CD14-positive monocyte (primary cell): ENCODE results near the gene CNGA3. TPM values are rescaled to one million over a fixed set of nuclear protein-coding genes. Genes with fewer than 3 reads are reported as not detected.

Source experiments
- DNase-seq, 3 donors: peaks; one replicate each; pipeline ENCODE4 v3.0.0-alpha.2; 2011 to 2022
- H2AFZ ChIP-seq: 2 replicates; pipeline ENCODE4 v1.6.0; 2012; ENCODE audit warnings: mild to moderate bottlenecking, low read depth, low read length, inconsistent platforms; ENCODE audit not compliant: insufficient read depth, poor library complexity, severe bottlenecking
- H3K27ac ChIP-seq, 2 donors: 1 replicate in 1 of 2; 2 replicates in 1 of 2; pipeline ENCODE4 v1.5.1; 2012 to 2013; ENCODE audit warnings: low read length in 2 of 2, control low read depth in 1 of 2, inconsistent platforms in 1 of 2, low read depth in 1 of 2, mild to moderate bottlenecking in 1 of 2
- H3K27me3 ChIP-seq, 2 donors: one replicate each; pipeline versions ENCODE4 v1.6.0 to v1.6.1; 2011 to 2013; ENCODE audit warnings: low read length in 2 of 2; ENCODE audit not compliant: control insufficient read depth in 2 of 2, insufficient read depth in 2 of 2
- H3K36me3 ChIP-seq, 2 donors: replicated peaks in 1 of 2; 1 replicate in 1 of 2; 2 replicates in 1 of 2; pipeline versions ENCODE4 v1.5.1 to v1.6.1; 2012 to 2013; ENCODE audit warnings: low read length in 2 of 2, control low read depth in 1 of 2, inconsistent platforms in 1 of 2, mild to moderate bottlenecking in 1 of 2; ENCODE audit not compliant: insufficient read depth in 2 of 2, control insufficient read depth in 1 of 2
- H3K4me1 ChIP-seq, 2 donors: 1 replicate in 1 of 2; 2 replicates in 1 of 2; pipeline versions ENCODE4 v1.5.1 to v1.6.1; 2012 to 2013; ENCODE audit warnings: low read length in 2 of 2, control low read depth in 1 of 2, inconsistent platforms in 1 of 2, mild to moderate bottlenecking in 1 of 2, moderate library complexity in 1 of 2; ENCODE audit not compliant: insufficient read depth in 2 of 2, control insufficient read depth in 1 of 2
- H3K4me2 ChIP-seq: replicated peaks from 2 replicates; pipeline ENCODE3; 2012; ENCODE audit warnings: low read length, moderate library complexity, mild to moderate bottlenecking; ENCODE audit not compliant: poor library complexity, severe bottlenecking; ENCODE audit errors: extremely low read depth
- H3K4me3 ChIP-seq, 3 experiments: fragments of 200-600 bp in 1 of 3; sonication (generic) in 1 of 3; replicated peaks in 1 of 3; 1 replicate in 2 of 3; 2 replicates in 1 of 3; pipeline ENCODE4 v1.5.1; 2011 to 2013; ENCODE audit warnings: low read length in 3 of 3, mild to moderate bottlenecking in 3 of 3, control low read depth in 2 of 3, low read depth in 2 of 3, inconsistent platforms in 1 of 3, moderate library complexity in 1 of 3
- H3K79me2 ChIP-seq: 2 replicates; pipeline ENCODE4 v1.6.0; 2012; ENCODE audit warnings: mild to moderate bottlenecking, control low read depth, inconsistent platforms, low read length, moderate library complexity; ENCODE audit not compliant: insufficient read depth
- H3K9ac ChIP-seq: 2 replicates; pipeline ENCODE4 v1.6.0; 2017; ENCODE audit warnings: low read length, mild to moderate bottlenecking; ENCODE audit not compliant: insufficient read depth, poor library complexity, severe bottlenecking
- H3K9me3 ChIP-seq, 2 donors: replicated peaks in 1 of 2; 1 replicate in 1 of 2; 2 replicates in 1 of 2; pipeline versions ENCODE4 v1.5.1 to v1.6.1; 2012 to 2013; ENCODE audit warnings: low read length in 2 of 2, control low read depth in 1 of 2; ENCODE audit not compliant: control insufficient read depth in 1 of 2, insufficient read depth in 1 of 2
- H4K20me1 ChIP-seq: 2 replicates; pipeline ENCODE4 v1.6.0; 2012; ENCODE audit warnings: mild to moderate bottlenecking, low read length, control low read depth, moderate library complexity; ENCODE audit not compliant: insufficient read depth
- H3K27ac Mint-ChIP-seq, 7 donors: one replicate each; pipeline ENCODE4 v1.8.0; 2020; ENCODE audit warnings: mild to moderate bottlenecking in 7 of 7, mixed read lengths in 7 of 7, moderate library complexity in 6 of 7, inconsistent platforms in 2 of 7
- H3K27me3 Mint-ChIP-seq, 3 donors: one replicate each; pipeline ENCODE4 v1.8.0; 2021 to 2022; ENCODE audit warnings: low read depth in 3 of 3, mild to moderate bottlenecking in 3 of 3, mixed read lengths in 3 of 3, moderate library complexity in 3 of 3, inconsistent platforms in 1 of 3
- H3K36me3 Mint-ChIP-seq, 2 donors: one replicate each; pipeline ENCODE4 v1.8.0; 2020; ENCODE audit warnings: mixed read lengths in 2 of 2, inconsistent platforms in 1 of 2, mild to moderate bottlenecking in 1 of 2
- H3K4me1 Mint-ChIP-seq: one replicate; pipeline ENCODE4 v1.8.0; 2020; ENCODE audit warnings: mild to moderate bottlenecking, mixed read lengths
- H3K4me3 Mint-ChIP-seq, 2 donors: one replicate each; pipeline ENCODE4 v1.8.0; 2020; ENCODE audit warnings: mild to moderate bottlenecking in 2 of 2, mixed read lengths in 2 of 2, moderate library complexity in 1 of 2
- H3K9me3 Mint-ChIP-seq, 7 donors: one replicate each; pipeline ENCODE4 v1.8.0; 2020 to 2022; ENCODE audit warnings: mixed read lengths in 7 of 7, mild to moderate bottlenecking in 6 of 7, moderate library complexity in 6 of 7, inconsistent platforms in 2 of 7
- CTCF ChIP-seq: fragments of 200-600 bp; IDR thresholded peaks from one replicate; pipeline ENCODE4 v1.8.0; 2022; ENCODE audit warnings: antibody characterized with exemption, mild to moderate bottlenecking
- WGBS: methylation state at CpG from one replicate; pipeline ENCODE4 v1.1.5; 2013; ENCODE audit warnings: missing lambda C conversion rate; ENCODE audit not compliant: insufficient coverage; 5-methylcytosine and 5-hydroxymethylcytosine counted together
- intact Hi-C, 2 donors: fragments of 100-400 bp; cut with micrococcal nuclease; formaldehyde crosslinking; loops; one replicate each; pipeline versions ENCODE4 v1.15.0 to v1.15.1; 2023
- polyA plus RNA-seq, 3 donors: library from polyadenylated mRNA; depleted of rRNA in 1 of 3; unstranded in 2 of 3; stranded (reverse) in 1 of 3; fragments of 300-500 nt in 2 of 3; fragments of >200 nt in 1 of 3; fragmentation: Illumina TruSeq in 2 of 3; gene quantifications; 1 replicate in 2 of 3; 2 replicates in 1 of 3; pipeline ENCODE4 v1.2.3, GENCODE V29; 2012 to 2021

CNGA3 gene
- polyA plus RNA-seq, 3 donors, result not detected

GRCh38 chr2:98388601-98389250 lies 42.5 kb downstream of the CNGA3 start:
- Histone ChIP-seq H4K20me1 (no peaks in the 10 kb centered on the region), H3K4me3 (no peak overlapping the region), H3K36me3 (no peaks in the 10 kb centered on the region), H3K9me3 (no peaks in the 10 kb centered on the region), H3K9ac (no peak overlapping the region), H3K4me2 (no peak overlapping the region), H3K27ac (no peak overlapping the region), H3K27me3 (no peaks in the 10 kb centered on the region), H3K79me2 (no peaks in the 10 kb centered on the region), H3K4me1 (no peaks in the 10 kb centered on the region), H2AFZ (no peak overlapping the region)
- H3K36me3 Mint-ChIP-seq, result no peaks in the 10 kb centered on the region
- no peak overlapping the region for H3K27ac Mint-ChIP-seq
- H3K9me3 Mint-ChIP-seq, result no peaks in the 10 kb centered on the region
- no peak for DNase-seq
- intact Hi-C loops, result loop anchor here (10.0 kb wide), 2 partner anchors 644 to 684 kb away; no protein-coding TSS in a partner anchor
- H3K4me1 Mint-ChIP-seq, result no peaks in the 10 kb centered on the region
- WGBS, result 93% methylated on average over 15 of the region's 17 CpGs
- TF ChIP-seq CTCF, result no peak
- H3K4me3 Mint-ChIP-seq, result no peak overlapping the region
- H3K27me3 Mint-ChIP-seq, result peaks cover 0 to 9% (median 4%) of the 10 kb centered on the region in 3 donors

- no peaks in the 10 kb centered on the region for H3K4me1 Mint-ChIP-seq
- intact Hi-C loops, result loop anchor here (10.0 kb wide), 2 partner anchors 644 to 684 kb away; no protein-coding TSS in a partner anchor
- no peak overlapping the region for H3K27ac Mint-ChIP-seq
- WGBS, result 93% methylated on average over 3 of the region's 4 CpGs
- Histone ChIP-seq H3K27me3 (no peaks in the 10 kb centered on the region), H3K4me2 (no peak overlapping the region), H4K20me1 (no peaks in the 10 kb centered on the region), H3K9me3 (no peaks in the 10 kb centered on the region), H3K27ac (no peak overlapping the region), H3K9ac (no peak overlapping the region), H3K36me3 (no peaks in the 10 kb centered on the region), H2AFZ (no peak overlapping the region), H3K4me3 (no peak overlapping the region), H3K79me2 (no peaks in the 10 kb centered on the region), H3K4me1 (no peaks in the 10 kb centered on the region)
- H3K36me3 Mint-ChIP-seq, result no peaks in the 10 kb centered on the region
- no peak for DNase-seq
- H3K27me3 Mint-ChIP-seq, result peaks cover 0 to 6% (median 5%) of the 10 kb centered on the region in 3 donors
- H3K9me3 Mint-ChIP-seq, result no peaks in the 10 kb centered on the region
- no peak overlapping the region for H3K4me3 Mint-ChIP-seq
- no peak for TF ChIP-seq CTCF
Observed at GRCh38 chr2:98389251-98389605, 43.0 kb downstream of the CNGA3 start.
